NB4 (cell line): ENCODE data around the gene PPP1R2B.

ENCODE experiments used
- CTCF ChIP-seq: IDR thresholded peaks from one replicate; pipeline ENCODE4 v1.5.1; 2012; ENCODE audit warnings: low read depth, low read length
- MYC ChIP-seq: IDR thresholded peaks from 2 replicates; pipeline ENCODE4 v1.6.1; 2011; ENCODE audit warnings: low read depth, low read length
- POLR2A ChIP-seq: IDR thresholded peaks from 2 replicates; pipeline ENCODE4 v1.6.1; 2011; ENCODE audit warnings: mild to moderate bottlenecking; ENCODE audit not compliant: insufficient read length; ENCODE audit errors: extremely low read depth

GRCh38 chr5:156838961-156839360 is 11.1 kb upstream of the PPP1R2B start:
- TF ChIP-seq CTCF (no peak), POLR2A (no peak), MYC (no peak)
